ENCODE measurements around the gene DST. TPM values are rescaled to one million over a fixed set of nuclear protein-coding genes. Genes with fewer than 3 reads are reported as not detected.

DST gene
- total RNA-seq, 2 donors from 2014 or later, result 101 to 113 TPM

DNA sequence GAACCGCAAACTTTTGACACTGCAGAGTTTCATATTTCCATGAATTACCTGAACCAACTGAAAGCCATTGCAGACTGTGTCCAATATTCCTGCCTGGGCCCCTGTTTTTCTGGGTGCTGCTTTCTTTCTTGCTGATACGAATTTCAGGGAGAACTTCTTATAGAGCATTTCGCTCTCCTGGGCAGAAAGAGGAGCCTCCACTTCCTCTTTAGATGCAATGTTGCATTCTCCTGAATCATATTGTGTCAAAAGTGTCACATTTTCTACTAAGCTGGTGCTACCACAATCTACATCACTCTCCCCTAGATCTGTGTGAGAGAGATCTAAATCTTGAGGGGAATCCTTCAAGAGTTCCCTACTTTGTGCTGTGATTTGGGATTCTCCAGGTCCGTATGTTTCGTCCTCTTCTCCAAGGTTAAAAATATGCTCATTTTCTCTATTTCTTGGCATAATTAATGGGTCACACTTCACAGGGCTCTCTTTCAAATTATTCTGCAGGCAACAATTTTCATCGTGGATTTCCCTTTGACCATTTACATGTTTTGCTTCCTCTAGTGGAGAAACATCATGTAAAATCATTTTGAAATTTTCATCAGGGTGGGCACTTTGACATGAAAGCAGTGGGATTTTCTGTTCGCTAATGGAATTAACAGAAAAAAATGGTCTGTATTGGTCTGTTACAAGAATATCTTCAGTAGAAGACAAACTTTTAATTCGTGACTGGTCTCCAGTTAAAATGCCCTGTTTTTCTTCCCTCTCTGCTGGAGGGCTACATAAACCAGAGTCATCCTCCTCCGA, 102.3 kb downstream of the DST start:
- Histone ChIP-seq H3K36me3 (ENCODE audit: control insufficient read depth, insufficient read depth, low read length) (peaks cover 14% of the 10 kb centered on the region), H3K4me3 (ENCODE audit: low read length) (peak overlapping the region; percentile 83), H3K9me3 (ENCODE audit: control insufficient read depth, low read length) (no peaks in the 10 kb centered on the region), H3K27me3 (ENCODE audit: control insufficient read depth, insufficient read depth, low read length, poor library complexity, severe bottlenecking) (no peaks in the 10 kb centered on the region), H3K4me1 (ENCODE audit: control insufficient read depth, insufficient read depth, low read length) (peaks cover 5% of the 10 kb centered on the region), H3K27ac (ENCODE audit: low read depth, low read length) (no peak overlapping the region), H3K9ac (ENCODE audit: extremely low read depth, low read length, poor library complexity, severe bottlenecking) (no peak overlapping the region)
- TF ChIP-seq, protein P1, sequence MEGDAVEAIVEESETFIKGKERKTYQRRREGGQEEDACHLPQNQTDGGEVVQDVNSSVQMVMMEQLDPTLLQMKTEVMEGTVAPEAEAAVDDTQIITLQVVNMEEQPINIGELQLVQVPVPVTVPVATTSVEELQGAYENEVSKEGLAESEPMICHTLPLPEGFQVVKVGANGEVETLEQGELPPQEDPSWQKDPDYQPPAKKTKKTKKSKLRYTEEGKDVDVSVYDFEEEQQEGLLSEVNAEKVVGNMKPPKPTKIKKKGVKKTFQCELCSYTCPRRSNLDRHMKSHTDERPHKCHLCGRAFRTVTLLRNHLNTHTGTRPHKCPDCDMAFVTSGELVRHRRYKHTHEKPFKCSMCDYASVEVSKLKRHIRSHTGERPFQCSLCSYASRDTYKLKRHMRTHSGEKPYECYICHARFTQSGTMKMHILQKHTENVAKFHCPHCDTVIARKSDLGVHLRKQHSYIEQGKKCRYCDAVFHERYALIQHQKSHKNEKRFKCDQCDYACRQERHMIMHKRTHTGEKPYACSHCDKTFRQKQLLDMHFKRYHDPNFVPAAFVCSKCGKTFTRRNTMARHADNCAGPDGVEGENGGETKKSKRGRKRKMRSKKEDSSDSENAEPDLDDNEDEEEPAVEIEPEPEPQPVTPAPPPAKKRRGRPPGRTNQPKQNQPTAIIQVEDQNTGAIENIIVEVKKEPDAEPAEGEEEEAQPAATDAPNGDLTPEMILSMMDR (conservative IDR thresholded peaks at IDR 0.05), result no peak
- H3K36me3 Mint-ChIP-seq (ENCODE audit: low read depth), result no peaks in the 10 kb centered on the region
- no peaks in the 10 kb centered on the region for H3K9me3 Mint-ChIP-seq
- no peak overlapping the region for H3K4me3 Mint-ChIP-seq
- DNase-seq, result no peak
- H3K27ac Mint-ChIP-seq, result no peak overlapping the region
- H3K27me3 Mint-ChIP-seq (ENCODE audit: insufficient read depth), result no peaks in the 10 kb centered on the region
- H3K4me1 Mint-ChIP-seq, result peaks cover 7% of the 10 kb centered on the region
- WGBS, 2 experiments (ENCODE audit: insufficient coverage in 1 of 2, insufficient read length in 1 of 2), result 86 to 89% methylated on average over 8 to 9 of the region's 9 CpGs

DNA sequence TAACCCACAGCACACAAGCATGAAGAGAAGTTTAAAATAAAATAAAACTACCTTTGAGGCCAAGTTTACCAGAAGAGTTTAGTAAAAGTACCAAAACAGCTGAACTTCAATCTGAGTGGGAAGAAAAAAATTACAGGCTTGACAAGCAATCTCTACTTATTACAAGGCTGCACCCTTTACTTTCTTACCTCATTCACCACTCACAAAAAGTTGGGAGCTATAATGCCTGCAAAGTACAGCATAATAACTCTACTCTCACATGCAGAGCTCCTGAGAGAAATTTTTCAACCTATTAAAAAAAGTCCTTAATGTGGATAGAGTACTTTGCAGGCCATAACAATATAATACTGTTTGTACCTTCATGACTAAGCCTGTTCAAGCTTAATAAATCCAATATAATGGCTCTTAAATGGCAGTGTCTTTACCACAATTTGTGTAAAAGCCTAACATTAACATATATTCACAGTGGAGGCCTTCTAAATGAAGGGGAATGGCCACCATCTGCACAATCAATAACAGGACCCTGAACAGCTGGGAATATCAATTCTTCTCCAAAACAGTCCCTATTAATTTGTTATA, 103.1 kb downstream of the DST start:
- Mint-ChIP-seq H3K4me3 (no peak overlapping the region), H3K9me3 (no peaks in the 10 kb centered on the region), H3K27me3 (ENCODE audit: insufficient read depth) (no peaks in the 10 kb centered on the region), H3K4me1 (peaks cover 9% of the 10 kb centered on the region), H3K27ac (peak overlapping the region; percentile 12), H3K36me3 (ENCODE audit: low read depth) (peaks cover 2% of the 10 kb centered on the region)
- peaks cover 5% of the 10 kb centered on the region for H3K4me1 ChIP-seq (ENCODE audit: control insufficient read depth, insufficient read depth, low read length)
- no peak overlapping the region for H3K9ac ChIP-seq (ENCODE audit: extremely low read depth, low read length, poor library complexity, severe bottlenecking)
- DNase-seq, result no peak
- peaks cover 14% of the 10 kb centered on the region for H3K36me3 ChIP-seq (ENCODE audit: control insufficient read depth, insufficient read depth, low read length)
- peak overlapping the region; percentile 83 for H3K4me3 ChIP-seq (ENCODE audit: low read length)
- H3K27ac ChIP-seq (ENCODE audit: low read depth, low read length), result no peak overlapping the region
- H3K27me3 ChIP-seq (ENCODE audit: control insufficient read depth, insufficient read depth, low read length, poor library complexity, severe bottlenecking), result no peaks in the 10 kb centered on the region
- no peaks in the 10 kb centered on the region for H3K9me3 ChIP-seq (ENCODE audit: control insufficient read depth, low read length)
- TF ChIP-seq, protein P1 (conservative IDR thresholded peaks at IDR 0.05), result no peak

DNA sequence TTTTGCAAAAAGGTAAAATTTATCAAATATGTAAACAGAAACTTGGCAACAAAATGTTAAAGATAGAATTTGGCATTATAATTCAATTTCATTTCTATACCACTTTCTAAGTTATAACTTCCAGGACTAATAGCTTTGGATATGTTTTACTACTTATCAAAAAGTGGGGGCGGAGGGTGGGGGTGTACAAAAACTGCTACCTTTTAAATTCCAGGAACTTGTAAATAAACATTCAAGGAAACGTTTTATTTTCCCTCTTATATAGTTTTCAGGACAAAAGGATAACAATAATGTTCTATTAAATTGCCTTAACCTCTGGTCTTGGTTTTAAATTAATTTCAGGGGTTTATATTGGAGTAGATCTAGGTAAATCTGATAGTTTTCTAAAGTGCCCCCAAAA, 103.8 kb downstream of the DST start:
- H3K4me3 ChIP-seq (ENCODE audit: low read length), result peak overlapping the region; percentile 83
- TF ChIP-seq, protein P1 (conservative IDR thresholded peaks at IDR 0.05), result no peak
- peaks cover 14% of the 10 kb centered on the region for H3K36me3 ChIP-seq (ENCODE audit: control insufficient read depth, insufficient read depth, low read length)
- no peaks in the 10 kb centered on the region for H3K27me3 ChIP-seq (ENCODE audit: control insufficient read depth, insufficient read depth, low read length, poor library complexity, severe bottlenecking)
- Mint-ChIP-seq H3K36me3 (ENCODE audit: low read depth) (peaks cover 3% of the 10 kb centered on the region), H3K4me3 (no peak overlapping the region), H3K9me3 (no peaks in the 10 kb centered on the region), H3K27ac (no peak overlapping the region), H3K4me1 (peaks cover 9% of the 10 kb centered on the region), H3K27me3 (ENCODE audit: insufficient read depth) (no peaks in the 10 kb centered on the region)
- peaks cover 5% of the 10 kb centered on the region for H3K4me1 ChIP-seq (ENCODE audit: control insufficient read depth, insufficient read depth, low read length)
- H3K27ac ChIP-seq (ENCODE audit: low read depth, low read length), result no peak overlapping the region
- DNase-seq, result no peak
- WGBS, 2 experiments (ENCODE audit: insufficient coverage in 1 of 2, insufficient read length in 1 of 2), result 94 to 100% methylated on average over 1 to 2 of the region's 2 CpGs
- H3K9me3 ChIP-seq (ENCODE audit: control insufficient read depth, low read length), result no peaks in the 10 kb centered on the region
- no peak overlapping the region for H3K9ac ChIP-seq (ENCODE audit: extremely low read depth, low read length, poor library complexity, severe bottlenecking)

Data from endodermal cell (in vitro differentiated cells).